GM12864 (cell line): ENCODE measurements around the gene MYO7A.

Experiments used
- DNase-seq: peaks from one replicate; pipeline ENCODE4 v3.0.0-alpha.2; 2011; ENCODE audit warnings: low read depth
- H3K4me3 ChIP-seq: 2 replicates; pipeline ENCODE4 v1.5.1; 2011; ENCODE audit warnings: mild to moderate bottlenecking, low read depth, low read length, control low read depth
- TF ChIP-seq, protein P1 (sequence below): IDR thresholded peaks from 2 replicates; pipeline ENCODE4 v1.5.1; 2011; ENCODE audit warnings: low read depth, mild to moderate bottlenecking, moderate library complexity, low read length, control low read depth, inconsistent platforms; ENCODE audit errors: missing control alignments

The MYO7A gene

DNA sequence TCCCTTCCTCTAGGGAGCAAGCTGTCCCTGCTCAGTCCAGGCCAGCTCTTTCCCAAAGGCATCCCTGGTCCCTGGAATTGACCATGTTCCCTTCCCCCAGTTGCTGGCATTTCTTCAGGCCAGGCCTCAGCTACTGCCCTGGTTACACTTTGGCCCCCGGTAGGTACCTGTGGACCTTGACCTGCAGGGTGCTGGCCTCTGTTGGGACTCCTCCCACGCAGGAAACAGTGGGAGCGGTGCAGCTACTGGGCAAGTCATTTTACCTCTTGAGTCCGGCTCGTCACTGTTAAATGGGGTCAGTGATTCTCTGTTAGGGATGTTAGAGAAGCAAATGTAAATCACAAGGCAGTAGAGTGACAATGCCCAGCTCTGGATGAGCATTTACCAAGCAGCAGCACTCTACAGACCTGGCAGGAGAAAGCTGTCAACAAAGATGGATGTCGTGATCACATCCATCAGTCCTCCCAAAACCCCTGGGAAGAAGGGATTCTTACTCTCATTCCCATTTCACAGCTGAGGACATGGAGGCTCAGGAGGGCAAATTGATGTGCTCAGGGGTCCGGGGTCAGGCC, 16.9 kb downstream of the MYO7A start:
- no peak for DNase-seq
- H3K4me3 ChIP-seq: no peak overlapping the region
- TF ChIP-seq, protein P1, sequence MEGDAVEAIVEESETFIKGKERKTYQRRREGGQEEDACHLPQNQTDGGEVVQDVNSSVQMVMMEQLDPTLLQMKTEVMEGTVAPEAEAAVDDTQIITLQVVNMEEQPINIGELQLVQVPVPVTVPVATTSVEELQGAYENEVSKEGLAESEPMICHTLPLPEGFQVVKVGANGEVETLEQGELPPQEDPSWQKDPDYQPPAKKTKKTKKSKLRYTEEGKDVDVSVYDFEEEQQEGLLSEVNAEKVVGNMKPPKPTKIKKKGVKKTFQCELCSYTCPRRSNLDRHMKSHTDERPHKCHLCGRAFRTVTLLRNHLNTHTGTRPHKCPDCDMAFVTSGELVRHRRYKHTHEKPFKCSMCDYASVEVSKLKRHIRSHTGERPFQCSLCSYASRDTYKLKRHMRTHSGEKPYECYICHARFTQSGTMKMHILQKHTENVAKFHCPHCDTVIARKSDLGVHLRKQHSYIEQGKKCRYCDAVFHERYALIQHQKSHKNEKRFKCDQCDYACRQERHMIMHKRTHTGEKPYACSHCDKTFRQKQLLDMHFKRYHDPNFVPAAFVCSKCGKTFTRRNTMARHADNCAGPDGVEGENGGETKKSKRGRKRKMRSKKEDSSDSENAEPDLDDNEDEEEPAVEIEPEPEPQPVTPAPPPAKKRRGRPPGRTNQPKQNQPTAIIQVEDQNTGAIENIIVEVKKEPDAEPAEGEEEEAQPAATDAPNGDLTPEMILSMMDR: no peak

DNA sequence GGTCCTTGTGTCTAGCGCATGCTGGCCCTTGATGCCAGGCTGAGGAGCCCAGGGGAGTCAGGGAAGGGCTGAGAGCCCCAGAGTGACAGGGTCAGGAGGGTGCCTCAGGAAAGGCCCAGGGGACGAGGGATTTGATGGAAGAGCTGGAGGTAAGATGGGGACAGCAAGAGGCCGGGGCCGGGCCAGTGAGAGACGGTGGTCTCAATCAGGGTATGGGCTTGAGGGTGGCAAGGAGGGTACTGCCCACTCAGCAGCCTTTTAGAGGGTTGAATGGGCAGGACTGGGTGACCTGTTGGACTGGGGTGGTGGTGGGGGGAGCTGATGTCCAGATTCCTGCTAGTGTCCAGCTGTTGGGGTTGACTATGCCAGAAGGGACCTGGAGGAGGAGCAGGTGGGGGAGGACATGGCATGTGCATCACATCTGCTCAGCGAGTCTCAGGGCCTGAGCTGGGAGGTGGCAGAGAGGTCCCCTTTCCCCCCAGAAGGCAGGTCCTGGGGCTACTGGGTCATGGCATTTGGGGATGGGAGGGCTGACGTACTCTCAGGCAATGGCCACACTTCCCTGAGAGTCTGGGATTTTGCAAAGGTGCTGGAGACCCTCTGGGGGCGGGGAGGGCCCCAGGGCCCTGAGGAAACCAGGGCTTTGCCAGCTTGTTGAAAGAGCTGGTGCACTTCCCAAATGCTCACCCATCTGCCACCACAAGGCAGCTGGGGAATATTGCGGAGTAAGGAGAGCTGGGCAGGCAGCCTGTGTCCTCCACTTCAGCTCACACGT, 18.4 kb downstream of the MYO7A start:
- no peak for DNase-seq
- TF ChIP-seq, protein P1: no peak
- H3K4me3 ChIP-seq: no peak overlapping the region

DNA sequence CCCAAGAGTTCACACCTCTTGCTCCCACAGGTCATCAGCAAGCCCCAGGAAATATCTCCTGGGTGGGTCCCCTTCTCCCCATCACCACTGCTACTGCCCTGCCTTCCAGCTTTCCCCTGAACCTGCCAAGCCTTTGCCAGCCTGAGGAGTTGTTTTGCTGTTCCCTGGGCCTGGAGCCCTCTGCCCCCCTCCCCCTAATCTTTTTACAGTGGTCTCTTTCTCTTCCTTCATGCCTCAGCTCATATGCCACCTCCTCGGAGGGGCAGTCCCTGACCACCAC, 18.9 kb downstream of the MYO7A start:
- no peak for DNase-seq
- no peak overlapping the region for H3K4me3 ChIP-seq
- TF ChIP-seq, protein P1: no peak

GRCh38 chr11:77147668-77148321, 19.7 kb downstream of the MYO7A start:
- H3K4me3 ChIP-seq: no peak overlapping the region
- TF ChIP-seq, protein P1: no peak
- no peak for DNase-seq

DNA sequence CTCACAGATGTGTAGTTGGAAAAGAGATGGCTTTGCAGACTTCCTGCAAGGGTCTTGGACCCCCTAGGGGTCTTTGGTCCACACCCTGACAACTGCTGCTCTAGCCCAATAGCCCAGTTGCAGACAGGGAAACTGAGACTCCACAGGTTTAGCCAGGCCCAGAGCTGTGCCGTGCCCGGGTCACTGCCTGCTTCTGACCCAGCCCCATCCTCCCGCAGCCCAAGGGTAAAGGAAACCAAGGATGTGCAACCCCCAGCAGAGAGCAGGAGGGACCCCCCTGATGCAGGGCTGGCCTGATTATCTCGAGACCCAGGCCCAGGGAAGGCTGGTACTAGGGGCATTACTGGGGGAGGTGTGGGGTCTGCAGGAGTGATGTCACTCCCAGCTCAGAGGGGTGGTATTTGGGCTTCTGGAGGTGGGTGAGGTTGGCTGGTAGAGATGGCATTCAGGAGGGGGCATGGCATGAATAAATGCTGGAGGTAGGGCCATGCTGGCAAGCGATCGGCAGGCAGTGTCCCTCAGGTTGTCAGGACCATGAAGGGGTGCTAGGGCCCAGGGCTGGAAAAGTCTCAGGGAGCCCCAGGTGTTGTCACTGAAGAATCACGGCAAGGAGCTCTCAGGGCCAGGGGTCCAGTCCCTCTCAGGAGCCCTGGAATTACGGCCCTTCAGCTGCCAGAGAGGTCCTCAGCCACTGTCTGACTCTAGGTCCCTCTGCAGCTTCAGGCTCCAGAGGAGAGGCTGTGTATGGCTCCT, 21.1 kb downstream of the MYO7A start:
- no peak for DNase-seq
- TF ChIP-seq, protein P1: no peak

DNA sequence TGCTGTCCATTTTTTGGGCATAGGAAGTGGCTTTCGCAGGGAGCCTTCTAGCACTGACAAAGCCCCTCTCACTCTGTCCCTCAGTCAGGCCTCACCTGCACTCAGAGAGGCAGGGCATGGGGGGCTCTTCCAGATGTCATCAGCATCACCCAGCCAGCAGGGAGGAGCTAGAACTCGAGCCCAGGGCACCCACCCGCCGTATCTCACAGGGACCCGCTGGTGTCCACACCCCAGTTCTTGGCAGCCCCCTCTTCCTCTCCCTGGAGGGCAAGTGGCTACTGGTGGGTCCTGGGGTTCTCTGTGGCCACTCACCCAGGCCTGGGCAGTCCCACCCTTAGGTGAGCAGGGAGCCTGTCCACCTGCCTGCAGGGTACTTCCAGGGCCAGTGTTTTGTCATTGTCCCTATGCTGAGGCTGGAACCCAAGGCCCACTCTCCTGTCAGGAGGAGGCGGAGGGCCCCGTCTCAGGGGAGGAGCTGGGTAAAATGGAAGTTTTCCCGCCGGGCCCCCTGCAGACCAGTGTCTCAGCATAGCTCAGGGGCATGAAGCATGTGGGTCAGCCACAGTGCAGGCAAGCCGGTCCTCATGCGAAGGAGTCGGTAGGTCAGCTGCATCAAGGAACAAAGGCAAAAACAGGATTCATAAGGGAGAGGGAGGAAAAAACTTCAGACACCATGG, 21.8 kb downstream of the MYO7A start:
- no peak for DNase-seq
- no peak overlapping the region for H3K4me3 ChIP-seq
- TF ChIP-seq, protein P1: no peak

More for the DNA sequence above, 21.1 kb downstream of the MYO7A start:
- no peak overlapping the region for H3K4me3 ChIP-seq
